ENCODE results near the gene NFIB. TPM values are rescaled to one million over a fixed set of nuclear protein-coding genes. Genes with fewer than 3 reads are reported as not detected.

Gene NFIB
- total RNA-seq, 2 experiments from 2014 or later: 13.7 to 25.1 TPM

- BruUV-seq (replicated peaks): no TSS peak
- ChIA-PET POLR2A (interaction anchor here (0.9 to 1.7 kb wide), 3 partner anchors 14 to 172 kb away, joined by 3 to 5 read pairs (median 4); no protein-coding TSS in a partner anchor), CTCF (ENCODE audit: unreplicated experiment) (no interaction called here)
- DNase-seq (ENCODE audit: low spot score): no peak
- no peak overlapping the region; the same call in 1 of the 2 replicates for H2AFZ ChIP-seq (ENCODE audit: low read length)
- H3K36me3 ChIP-seq (ENCODE audit: insufficient read depth, low read length): peaks cover 4% of the 10 kb centered on the region; the same call in 1 of the 2 replicates
- H3K79me2 ChIP-seq (ENCODE audit: insufficient read depth, low read depth, low read length): peaks cover 6% of the 10 kb centered on the region; the same call in 1 of the 2 replicates
- H3K9me2 ChIP-seq (ENCODE audit: insufficient read depth, low read length): no peaks in the 10 kb centered on the region
- intact Hi-C loops (cut with micrococcal nuclease; ENCODE audit: unreplicated experiment): loop anchor here (10.0 kb wide), 1 partner anchor 533 kb away; no protein-coding TSS in a partner anchor
- H3K9me3 ChIP-seq (ENCODE audit: low read length): no peaks in the 10 kb centered on the region
- H4K20me1 ChIP-seq (ENCODE audit: insufficient read depth, low read length): no peaks in the 10 kb centered on the region
- no peak overlapping the region for H3K4me3 ChIP-seq (ENCODE audit: low read depth, low read length, poor library complexity, severe bottlenecking)
- no peak overlapping the region for H3K4me2 ChIP-seq (ENCODE audit: low read length)
- no peak for TF ChIP-seq CTCF (conservative IDR thresholded peaks at IDR 0.05; ENCODE audit: low read length)
- TF ChIP-seq EZH2phosphoT487 (IDR thresholded peaks at IDR 0.05; ENCODE audit: borderline replicate concordance, low read depth, low read length): no peak
- peaks cover 53% of the 10 kb centered on the region for H3K4me1 ChIP-seq (ENCODE audit: insufficient read depth, low read length, poor library complexity, severe bottlenecking)
- H3K27ac ChIP-seq (ENCODE audit: low read depth, low read length, poor library complexity, severe bottlenecking): no peak overlapping the region
These were observed 162.5 kb downstream of the NFIB start for GRCh38 chr9:14151451-14151850.

GRCh38 chr9:14148501-14149103 lies 165.3 kb downstream of the NFIB start:
- no peak overlapping the region for H3K4me3 ChIP-seq (ENCODE audit: low read depth, low read length, poor library complexity, severe bottlenecking)
- H3K36me3 ChIP-seq (ENCODE audit: insufficient read depth, low read length): peaks cover 18% of the 10 kb centered on the region; the same call in 1 of the 2 replicates
- no peak overlapping the region for H3K27ac ChIP-seq (ENCODE audit: low read depth, low read length, poor library complexity, severe bottlenecking)
- no peak overlapping the region for H2AFZ ChIP-seq (ENCODE audit: low read length)
- H3K9me2 ChIP-seq (ENCODE audit: insufficient read depth, low read length): no peaks in the 10 kb centered on the region
- H3K79me2 ChIP-seq (ENCODE audit: insufficient read depth, low read depth, low read length): no peaks in the 10 kb centered on the region
- peaks cover 37% of the 10 kb centered on the region for H3K4me1 ChIP-seq (ENCODE audit: insufficient read depth, low read length, poor library complexity, severe bottlenecking)
- DNase-seq (ENCODE audit: low spot score): no peak
- H3K9me3 ChIP-seq (ENCODE audit: low read length): no peaks in the 10 kb centered on the region
- H3K4me2 ChIP-seq (ENCODE audit: low read length): no peak overlapping the region
- ChIA-PET POLR2A (interaction anchor here (0.6 to 1.6 kb wide), 3 partner anchors 11 to 175 kb away, joined by 4 read pairs; no protein-coding TSS in a partner anchor), CTCF (ENCODE audit: unreplicated experiment) (no interaction called here)
- no peaks in the 10 kb centered on the region for H4K20me1 ChIP-seq (ENCODE audit: insufficient read depth, low read length)
- intact Hi-C loops (cut with micrococcal nuclease; ENCODE audit: unreplicated experiment): no loop called here
- BruUV-seq (replicated peaks): no TSS peak
- TF ChIP-seq CTCF (conservative IDR thresholded peaks at IDR 0.05; ENCODE audit: low read length) (no peak), EZH2phosphoT487 (IDR thresholded peaks at IDR 0.05; ENCODE audit: borderline replicate concordance, low read depth, low read length) (no peak)

GRCh38 chr9:14147738-14148137 lies 166.2 kb downstream of the NFIB start:
- POLR2A ChIA-PET: interaction anchor here (0.6 to 1.6 kb wide), 7 partner anchors 9 to 174 kb away, joined by 3 to 6 read pairs (median 4); no protein-coding TSS in a partner anchor
- Histone ChIP-seq H3K4me1 (ENCODE audit: insufficient read depth, low read length, poor library complexity, severe bottlenecking) (peaks cover 29% of the 10 kb centered on the region), H3K4me3 (ENCODE audit: low read depth, low read length, poor library complexity, severe bottlenecking) (no peak overlapping the region), H3K4me2 (ENCODE audit: low read length) (no peak overlapping the region), H3K9me3 (ENCODE audit: low read length) (no peaks in the 10 kb centered on the region), H3K27ac (ENCODE audit: low read depth, low read length, poor library complexity, severe bottlenecking) (no peak overlapping the region), H3K9me2 (ENCODE audit: insufficient read depth, low read length) (no peaks in the 10 kb centered on the region), H3K36me3 (ENCODE audit: insufficient read depth, low read length) (peaks cover 20% of the 10 kb centered on the region; the same call in 1 of the 2 replicates), H2AFZ (ENCODE audit: low read length) (no peak overlapping the region), H4K20me1 (ENCODE audit: insufficient read depth, low read length) (no peaks in the 10 kb centered on the region), H3K79me2 (ENCODE audit: insufficient read depth, low read depth, low read length) (no peaks in the 10 kb centered on the region)
- DNase-seq (ENCODE audit: low spot score): no peak
- CTCF ChIA-PET (ENCODE audit: unreplicated experiment): interaction anchor here (0.9 kb wide), 1 partner anchor 11 kb away, joined by 3 read pairs; no protein-coding TSS in a partner anchor
- TF ChIP-seq CTCF (conservative IDR thresholded peaks at IDR 0.05; ENCODE audit: low read length): no peak
- no peak for TF ChIP-seq EZH2phosphoT487 (IDR thresholded peaks at IDR 0.05; ENCODE audit: borderline replicate concordance, low read depth, low read length)
- intact Hi-C loops (cut with micrococcal nuclease; ENCODE audit: unreplicated experiment): no loop called here
- no TSS peak for BruUV-seq (replicated peaks)
